Umbilical cord (tissue), 2 donors: ENCODE measurements around the gene STK4. TPM values are rescaled to one million over a fixed set of nuclear protein-coding genes. Genes with fewer than 3 reads are reported as not detected.
A peak's percentile ranks its signal among the peaks of the same experiment; 100 is the strongest.

ENCODE experiments used
- DNase-seq: peaks from one replicate; pipeline ENCODE4 v3.0.0-alpha.2; 2015; ENCODE audit warnings: low spot score
- total RNA-seq: library from RNA; depleted of rRNA; stranded (reverse); fragments of >200 nt; gene quantifications from one replicate; pipeline ENCODE4 v1.2.3, GENCODE V29; 2014; ENCODE audit warnings: low replicate concordance; ENCODE audit not compliant: insufficient read depth

Gene STK4
- total RNA-seq, 1 donor from 2014 or later, result 34.4 TPM

DNA sequence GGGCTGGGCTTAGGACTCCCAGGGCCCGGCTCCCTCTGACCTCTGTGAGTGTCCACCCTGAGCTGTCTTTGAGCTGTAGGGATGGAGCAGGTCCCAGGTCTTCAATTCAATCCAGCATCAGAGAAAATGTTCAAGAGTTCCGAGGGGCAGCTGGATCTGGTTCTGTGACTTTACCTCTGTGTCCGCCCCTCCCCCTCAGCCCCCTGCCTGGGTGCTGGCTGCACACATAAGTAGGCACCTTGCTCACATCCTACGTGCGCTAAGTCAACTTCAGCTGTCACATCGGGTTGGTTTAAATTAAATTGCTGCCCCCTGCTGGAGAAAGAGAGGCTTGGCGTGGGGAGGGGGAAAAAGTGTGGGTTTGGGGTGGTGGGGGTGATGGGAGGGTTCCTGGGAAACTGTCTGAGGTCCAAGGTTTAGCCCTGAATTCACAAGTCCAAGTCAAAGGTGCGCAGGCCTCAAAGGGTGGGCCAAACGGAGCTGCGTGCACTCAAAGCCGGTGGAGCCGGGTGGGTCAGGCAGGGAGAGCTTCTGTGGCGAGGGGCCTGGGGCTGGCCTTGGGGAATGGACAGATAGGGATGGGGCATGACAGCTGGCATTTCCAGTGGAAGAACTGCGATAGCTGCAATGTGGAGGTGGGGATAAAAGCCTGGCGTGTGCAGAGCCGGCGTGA is 145.6 kb downstream of the STK4 start:
- DNase-seq, result no peak

DNA sequence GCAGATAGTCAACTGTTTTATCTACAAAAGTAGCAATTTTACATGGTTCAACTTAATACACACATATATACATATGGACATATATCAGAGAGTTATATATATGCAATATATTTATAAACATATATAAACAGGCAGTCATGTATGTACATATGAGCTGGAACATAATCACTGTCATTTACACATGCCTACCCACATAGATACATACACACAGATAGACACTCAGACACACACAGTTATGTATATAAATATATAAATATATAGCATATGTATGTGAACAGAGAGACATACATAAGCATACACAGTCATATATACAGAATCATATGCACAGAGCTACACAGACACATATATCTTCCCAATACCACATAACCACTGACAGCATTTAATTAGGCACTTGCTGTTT is 146.4 kb downstream of the STK4 start:
- DNase-seq, result no peak

DNA sequence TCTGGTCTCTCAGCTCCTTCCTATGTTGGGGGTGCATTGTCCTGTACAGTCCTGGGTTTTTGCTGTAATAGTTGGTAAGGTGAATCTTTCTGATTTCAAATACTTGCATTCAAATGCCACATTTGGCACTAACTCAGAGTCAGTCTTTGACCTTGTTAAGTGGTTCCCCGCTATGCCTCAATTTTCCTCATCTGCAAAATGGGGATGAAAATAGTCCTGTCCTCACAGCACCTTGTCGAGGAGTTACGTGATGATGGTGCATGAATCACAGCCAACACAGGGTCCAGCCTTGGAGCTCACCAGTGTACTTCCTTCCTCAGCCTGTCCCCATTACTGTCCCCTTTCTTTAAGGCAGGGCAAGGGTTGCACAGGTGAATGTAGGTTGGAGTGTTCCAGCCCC is 147.6 kb downstream of the STK4 start:
- no peak for DNase-seq

DNA sequence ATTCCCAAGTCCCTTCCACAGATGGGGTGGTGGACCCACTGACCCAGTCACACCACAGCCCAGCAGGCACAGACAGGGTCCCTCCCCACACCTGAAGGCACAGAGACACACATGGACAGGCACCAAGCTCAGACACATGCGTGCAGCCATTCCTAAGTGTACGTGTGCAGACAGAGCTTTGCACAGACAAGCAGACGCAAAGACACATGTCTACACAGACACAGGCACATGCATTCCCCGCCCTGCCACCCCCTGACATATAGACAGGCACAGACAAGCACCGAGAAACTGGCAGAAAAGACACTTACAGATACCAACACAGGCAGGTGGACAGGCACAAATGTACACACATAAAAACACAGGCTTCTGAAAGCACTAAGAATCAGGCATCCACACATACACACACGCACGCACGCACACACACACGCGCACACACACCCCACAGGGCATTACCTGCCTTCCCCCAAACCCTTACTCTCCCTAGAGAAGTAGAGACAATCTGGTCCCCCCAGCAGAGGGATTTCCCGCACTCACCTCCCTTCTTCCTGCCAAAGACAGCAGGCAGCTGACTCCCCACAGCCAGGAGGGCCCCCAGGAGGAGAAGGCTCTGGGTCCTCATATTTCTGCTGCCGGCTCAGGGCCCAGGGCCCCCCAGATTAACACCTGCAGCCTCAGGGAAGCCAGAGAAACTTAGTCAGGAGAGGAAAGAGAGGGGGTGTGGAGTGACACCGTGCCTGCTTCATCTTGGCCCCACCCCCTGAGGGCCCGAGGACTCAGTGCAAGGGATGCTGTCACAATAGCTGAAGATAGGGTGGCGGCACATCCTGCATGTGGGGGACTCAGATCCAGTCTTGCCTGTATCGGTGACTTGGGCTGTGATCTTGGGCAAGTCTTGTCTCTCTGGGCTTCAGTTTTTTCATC is 148.4 kb downstream of the STK4 start, which contains the start of gene WFDC5:
WFDC5 (minus strand) TSS at position 710 of the 921 bp plus-strand sequence; CDS start at position 619, 91 bp downstream.
- DNase-seq, result peak; percentile 64

DNA sequence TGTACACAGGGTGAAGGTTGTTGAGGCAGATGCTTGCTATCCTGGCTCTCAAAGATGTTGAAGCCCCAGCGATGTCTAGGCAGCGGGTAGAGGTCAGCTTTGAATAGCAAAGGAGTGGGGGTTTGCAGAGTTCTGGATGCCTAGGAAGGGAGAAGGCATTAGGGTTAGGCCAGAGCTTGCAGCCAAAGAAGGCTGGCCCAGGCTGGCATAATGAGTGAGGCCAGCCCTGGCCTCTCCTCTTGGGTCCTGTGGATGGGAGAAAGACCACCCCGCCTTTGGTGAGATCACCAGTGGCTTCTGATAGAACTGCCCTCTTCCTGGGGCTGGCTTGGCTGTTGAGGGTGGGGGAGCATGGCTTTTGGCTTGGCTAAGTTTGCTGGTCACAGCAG is 149.1 kb downstream of the STK4 start:
- DNase-seq, result no peak

DNA sequence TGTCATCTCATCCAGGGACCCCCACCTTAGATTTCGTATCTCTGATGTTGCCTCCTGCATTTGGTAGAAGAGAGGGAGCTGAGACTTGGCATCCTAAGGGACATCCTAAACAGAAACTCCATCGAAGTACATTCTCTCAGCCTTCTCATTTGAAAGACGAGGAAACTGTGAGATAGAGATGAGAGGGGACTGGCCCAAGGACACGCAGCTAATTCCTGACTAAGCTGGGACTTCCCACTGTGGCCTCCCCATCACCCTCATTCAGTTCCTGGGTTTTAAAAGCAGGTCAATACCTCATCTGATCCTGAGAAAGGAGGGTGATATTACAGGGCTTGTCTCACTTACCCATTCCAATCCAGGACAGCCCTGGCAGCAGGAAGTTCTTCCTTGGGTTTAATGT is 149.5 kb downstream of the STK4 start:
- no peak for DNase-seq

DNA sequence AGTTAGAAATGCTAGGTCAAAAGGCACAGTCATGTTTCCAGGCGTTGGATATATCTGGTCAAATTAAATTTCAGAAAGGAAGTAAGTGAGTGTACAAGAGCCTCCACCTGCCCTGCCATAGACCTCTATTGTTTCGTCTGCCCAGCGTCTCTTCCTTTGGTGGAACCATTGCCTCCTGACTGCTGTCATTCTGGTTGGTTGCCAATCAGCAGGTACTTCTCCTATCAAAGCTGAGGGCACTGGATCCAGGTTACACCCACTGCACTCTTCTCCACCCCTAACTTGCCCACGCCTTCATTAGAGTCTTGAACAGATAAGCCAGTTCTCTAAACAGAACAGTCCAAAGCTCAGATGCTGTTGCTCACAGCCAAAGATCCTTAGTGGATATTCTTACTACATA is 151.3 kb downstream of the STK4 start:
- no peak for DNase-seq

DNA sequence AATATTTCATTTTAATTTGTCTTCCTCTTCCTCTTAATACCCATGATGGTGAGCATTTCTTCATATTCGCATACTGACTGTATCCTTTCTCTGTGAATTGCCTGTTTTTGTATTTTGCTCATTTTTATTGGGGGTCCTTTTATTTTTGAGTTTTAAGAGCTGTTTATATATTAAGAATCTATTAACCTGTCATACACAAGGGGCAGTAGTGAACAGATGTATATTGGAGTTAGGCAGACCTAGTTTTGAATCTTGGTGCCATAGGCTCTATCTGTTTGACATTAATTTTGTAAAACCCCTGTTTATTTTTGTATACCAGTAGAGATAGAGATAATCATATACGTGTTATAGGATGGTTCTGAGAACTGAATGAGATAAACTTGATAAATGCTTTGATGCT is 151.7 kb downstream of the STK4 start:
- DNase-seq, result no peak

DNA sequence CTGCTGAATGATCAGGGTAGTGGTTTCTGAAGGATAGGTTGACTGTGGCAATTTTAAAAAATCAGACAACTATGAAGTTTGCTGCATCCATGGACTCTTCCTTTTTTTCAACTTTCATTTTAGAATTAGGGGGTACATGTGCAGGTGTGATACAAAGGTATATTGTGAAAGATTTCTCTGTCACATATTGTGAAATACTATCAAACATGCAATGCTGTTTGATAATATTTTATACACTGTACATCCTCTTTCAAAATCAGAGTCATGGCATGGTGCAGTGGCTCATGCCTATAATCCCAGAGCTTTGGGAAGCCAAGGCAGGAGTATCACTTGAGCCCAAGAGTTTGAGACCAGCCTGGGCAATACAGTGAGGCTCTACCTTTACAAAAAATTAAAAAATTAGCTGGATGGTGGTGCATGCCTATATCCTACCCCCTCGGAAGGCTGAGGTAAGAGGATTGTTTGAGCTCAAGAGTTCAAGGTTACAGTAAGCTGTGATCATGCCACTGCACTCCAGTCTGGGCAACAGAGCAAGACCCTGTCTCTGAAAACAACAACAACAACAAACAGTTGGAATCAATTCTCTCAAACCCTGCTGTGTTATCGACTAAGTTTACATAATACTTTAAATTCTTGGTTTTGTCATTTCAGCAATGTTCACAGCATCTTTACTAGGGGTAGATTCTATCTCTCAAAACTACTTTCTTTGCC is 153.4 kb downstream of the STK4 start:
- no peak for DNase-seq

DNA sequence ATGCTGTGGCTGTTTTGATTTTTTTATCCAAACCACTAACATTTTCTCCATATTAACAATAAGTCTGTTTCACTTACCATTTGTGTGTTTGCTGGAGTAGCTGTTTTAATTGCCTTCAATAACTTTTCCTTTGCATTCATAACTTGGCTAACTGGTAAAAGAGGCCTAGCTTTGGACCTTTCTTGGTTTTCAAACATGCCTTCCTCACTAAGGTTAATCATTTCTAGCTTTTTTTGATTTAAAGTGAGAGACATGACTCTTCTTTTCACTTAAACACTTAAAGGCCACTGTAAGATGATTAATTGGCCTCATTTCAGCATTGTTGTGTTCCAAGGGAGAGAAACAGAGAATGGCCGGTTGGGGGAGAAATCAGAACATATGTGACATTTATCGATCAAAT is 155.1 kb downstream of the STK4 start:
- DNase-seq, result no peak

DNA sequence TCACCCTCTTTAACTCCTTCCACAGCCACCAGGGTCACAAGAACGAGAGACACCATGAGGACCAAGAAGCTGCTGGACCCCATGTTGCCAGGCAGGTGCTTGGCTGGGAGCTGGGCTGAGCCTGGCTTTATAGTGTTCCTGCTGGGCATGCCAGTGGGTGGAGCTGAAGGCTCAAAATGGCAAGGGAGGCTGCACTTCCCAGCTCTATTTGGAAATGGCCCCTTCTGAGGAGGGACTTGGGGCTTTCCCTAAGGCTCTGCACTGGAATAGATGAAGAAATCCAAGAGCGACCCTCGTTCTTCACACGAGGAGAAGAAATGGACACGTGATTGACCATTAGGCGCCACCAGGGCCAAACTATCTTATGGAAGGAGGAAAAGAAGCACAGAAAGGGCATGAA is 158.1 kb downstream of the STK4 start, which contains the start of gene WFDC12:
WFDC12 (minus strand) TSS at position 101 of the 400 bp plus-strand sequence; CDS start at position 83, 18 bp downstream.
- DNase-seq, result no peak

DNA sequence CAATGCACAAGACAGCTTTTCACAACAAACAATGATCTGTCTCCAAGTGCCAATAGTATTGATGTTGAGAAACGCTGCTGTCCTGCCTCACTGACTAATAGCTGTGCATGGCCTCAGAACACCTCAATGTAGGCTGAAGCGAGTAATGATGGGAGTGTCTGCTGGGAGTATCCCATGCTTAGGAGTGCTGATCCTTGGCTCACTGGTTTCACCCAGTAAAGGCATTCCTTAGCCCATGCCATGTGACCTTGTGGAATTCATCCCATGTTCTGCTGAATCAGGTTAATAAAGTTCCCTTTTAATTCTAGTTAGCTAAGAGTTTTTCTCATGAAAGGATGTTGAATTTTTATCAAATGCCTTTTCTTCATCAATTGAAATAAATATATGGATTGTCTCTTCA is 161.8 kb downstream of the STK4 start:
- no peak for DNase-seq

Other genes starting within 250 kb of the STK4 start
- gene KCNK15, start 220.6 kb upstream of the STK4 start, total RNA-seq, result 0.96 TPM
- 2.9 TPM for gene RIMS4, start 156.0 kb upstream of the STK4 start, total RNA-seq
- gene YWHAB, start 80.8 kb upstream of the STK4 start, total RNA-seq, result 57.5 TPM
- 6.5 TPM for gene PABPC1L, start 56.5 kb upstream of the STK4 start, total RNA-seq
- 7.2 TPM for gene TOMM34, start 6.1 kb upstream of the STK4 start, total RNA-seq
- gene KCNS1, start 134.6 kb downstream of the STK4 start, total RNA-seq, result 2.4 TPM
- gene WFDC5, start 148.7 kb downstream of the STK4 start, total RNA-seq, result 1.2 TPM
- not detected for gene WFDC12, start 158.0 kb downstream of the STK4 start, total RNA-seq
- gene PI3, start 208.4 kb downstream of the STK4 start, total RNA-seq, result not detected
- gene SEMG1, start 240.5 kb downstream of the STK4 start, total RNA-seq, result 6.0 TPM